Non-pigmented ciliary epithelial cell (primary cell): ENCODE data around the gene SYT5.

Source experiments
- DNase-seq: peaks from one replicate; pipeline ENCODE4 v3.0.0-alpha.2; 2010; ENCODE audit warnings: low read depth

SYT5 gene

DNA sequence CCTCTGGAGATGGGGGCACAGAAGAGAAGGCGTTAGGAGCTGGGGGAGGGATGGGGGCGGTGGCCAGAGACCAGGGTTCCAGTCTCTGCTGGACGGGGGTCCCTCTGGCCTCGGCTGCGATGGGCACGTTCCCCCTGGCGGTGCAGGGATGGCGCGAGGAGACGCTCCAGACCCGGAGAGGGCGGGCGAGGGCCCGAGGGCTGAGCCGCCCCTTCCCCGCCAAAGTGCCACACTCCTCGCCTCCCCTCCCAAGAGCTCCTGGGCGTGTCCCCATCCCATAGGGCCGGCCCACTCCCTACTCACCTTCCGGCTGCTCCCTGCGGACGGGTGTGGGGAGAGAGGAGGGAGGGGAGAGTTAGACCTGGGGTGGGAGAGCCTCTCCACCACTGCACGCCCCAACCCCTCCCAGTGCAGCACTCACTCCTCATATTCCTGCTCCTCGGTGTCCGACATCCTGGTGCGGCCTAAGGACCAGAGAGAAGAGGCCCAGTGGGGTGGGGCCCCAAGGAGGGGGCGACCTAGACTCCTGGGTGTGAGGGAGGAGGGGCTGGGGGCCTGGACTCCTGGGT, 33.3 kb downstream of the SYT5 start:
- DNase-seq, result no peak

GRCh38 chr19:55146078-55146704, 33.9 kb downstream of the SYT5 start:
- no peak for DNase-seq

GRCh38 chr19:55145232-55145631, 34.9 kb downstream of the SYT5 start:
- DNase-seq, result no peak

DNA sequence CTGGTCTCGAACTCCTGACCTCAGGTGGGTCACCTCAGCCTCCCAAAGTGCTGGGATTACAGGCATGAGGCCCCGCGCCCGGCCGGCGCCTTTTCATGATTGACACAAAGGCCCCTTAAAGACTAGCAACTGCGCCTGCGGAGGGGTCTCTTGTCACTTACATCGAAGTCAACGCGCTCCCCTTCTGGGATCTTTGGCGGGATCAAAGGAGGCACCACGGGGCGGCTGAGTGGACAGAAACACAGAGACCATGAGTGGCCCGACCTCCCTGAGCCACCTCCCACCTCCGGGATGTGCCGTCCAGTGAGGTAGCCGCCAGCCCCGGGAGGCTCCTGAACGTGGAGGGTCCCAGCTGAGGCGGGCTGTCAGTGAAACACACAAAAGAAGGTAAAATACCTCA, 38.4 kb downstream of the SYT5 start:
- DNase-seq, result no peak

DNA sequence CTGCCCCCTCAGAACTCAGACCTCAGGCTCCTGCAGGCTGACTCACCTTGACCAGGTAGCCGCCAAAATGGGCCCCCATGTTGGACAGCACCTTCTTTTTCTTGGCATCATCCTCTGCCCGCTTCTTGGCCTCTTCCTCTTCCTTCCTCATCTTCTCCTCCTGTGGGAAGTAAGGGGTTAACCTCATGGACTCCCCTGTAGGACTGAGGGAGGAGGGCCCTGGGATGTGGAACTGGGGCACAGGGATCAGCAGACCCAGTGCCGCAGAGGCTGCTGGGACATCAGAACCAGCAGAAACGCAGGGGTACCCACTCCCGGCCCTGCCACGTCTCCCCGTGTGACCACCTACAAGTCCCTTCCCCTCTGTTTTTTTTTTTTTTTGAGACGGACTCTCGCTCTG, 42.2 kb downstream of the SYT5 start:
- no peak for DNase-seq

GRCh38 chr19:55136399-55137102, 43.5 kb downstream of the SYT5 start:
- DNase-seq, result no peak

GRCh38 chr19:55134736-55135135, 45.4 kb downstream of the SYT5 start:
- no peak for DNase-seq

DNA sequence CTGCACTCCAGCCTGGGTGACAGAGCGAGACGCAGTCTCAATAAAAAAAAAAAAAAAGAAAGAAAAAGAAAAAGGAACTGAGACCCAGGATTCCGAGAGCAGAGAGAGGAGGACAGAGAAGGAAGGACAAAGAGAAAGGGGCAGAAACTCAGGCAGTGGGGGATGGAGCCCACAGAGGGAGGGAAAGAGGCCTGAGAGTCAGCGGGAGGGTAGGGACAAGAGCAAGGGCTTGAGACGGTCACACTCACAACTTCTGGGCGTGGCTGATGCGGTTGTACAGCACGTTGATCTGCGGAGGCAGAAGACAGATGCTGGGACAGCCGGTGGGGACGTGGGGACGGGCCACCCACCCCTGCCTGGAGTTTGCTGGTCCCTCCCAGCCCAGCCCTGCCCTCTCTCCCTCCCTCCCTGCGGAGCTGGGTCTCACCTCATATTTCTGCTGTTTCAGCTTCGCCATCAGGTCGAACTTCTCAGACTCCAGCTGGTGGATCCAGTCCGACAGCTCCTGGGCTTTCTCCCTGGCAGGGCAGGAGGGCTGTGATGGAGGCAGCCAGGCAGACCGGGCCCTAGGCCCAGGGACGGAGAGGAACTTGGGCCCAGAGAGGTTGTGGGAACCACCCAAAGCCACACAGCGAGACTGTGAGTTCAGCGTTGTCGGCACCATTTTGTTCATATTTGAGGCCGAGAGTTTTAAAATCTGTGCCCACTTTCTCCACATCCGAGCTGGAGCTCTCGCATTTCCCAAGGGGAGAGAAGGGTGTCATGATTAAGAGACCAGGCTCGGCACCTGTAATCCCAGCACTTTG, 46.2 kb downstream of the SYT5 start:
- no peak for DNase-seq

DNA sequence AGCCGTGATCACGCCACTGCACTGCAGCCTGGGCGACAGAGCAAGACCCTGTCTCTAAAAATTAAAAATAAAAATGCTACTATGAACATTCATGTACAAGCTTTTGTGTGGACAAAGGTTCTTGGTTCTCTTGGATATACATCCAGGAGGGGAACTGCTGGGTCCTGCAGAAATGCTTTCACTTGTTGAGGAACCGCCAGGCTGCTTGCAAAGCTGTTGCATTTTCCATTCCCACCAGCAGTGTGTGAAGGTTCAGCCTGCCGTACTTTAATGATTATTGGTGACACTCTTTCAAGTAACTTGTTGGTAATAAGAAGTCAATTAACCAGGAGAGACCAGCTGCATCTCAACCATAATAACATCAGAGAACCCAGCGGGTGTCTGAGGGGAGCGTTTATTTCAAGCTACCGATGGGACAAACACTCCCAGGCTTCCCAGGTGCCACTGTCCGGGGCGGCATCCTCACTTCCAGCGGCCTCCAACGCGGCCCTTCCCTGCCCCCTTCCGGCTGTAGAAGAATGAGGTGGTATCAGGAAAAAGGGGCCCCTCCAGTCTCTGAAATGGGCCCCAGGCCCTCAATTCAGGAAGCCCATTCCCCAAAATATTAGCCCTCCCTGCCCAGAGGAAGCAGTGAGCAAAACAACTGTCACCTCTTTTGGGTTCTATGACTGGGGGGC, 47.5 kb downstream of the SYT5 start:
- DNase-seq, result no peak

GRCh38 chr19:55131421-55131820, 48.7 kb downstream of the SYT5 start:
- no peak for DNase-seq
